HL-60 (cell line): Measurements from ENCODE around the gene MXD3.
"Not testable (repeated sequence)": the region's sequence is repeated elsewhere in the genome, so short reads cannot be mapped to it uniquely, and the experiment has no call there.

Experiments used
- DNase-seq, 2 experiments: peaks; one replicate each; pipeline ENCODE4 v3.0.0-alpha.2; 2010 to 2020; ENCODE audit warnings: low read depth in 1 of 2, low spot score in 1 of 2
- H3K27ac ChIP-seq: fragments of 250-450 bp; sonication (Bioruptor Pico); replicated peaks from 2 replicates; pipeline ENCODE4 v1.5.1; 2020; ENCODE audit warnings: mild to moderate bottlenecking, moderate library complexity
- H3K27me3 ChIP-seq: fragments of 250-450 bp; sonication (Bioruptor Pico); 2 replicates; pipeline ENCODE4 v1.5.1; 2021; ENCODE audit warnings: mild to moderate bottlenecking, moderate library complexity; ENCODE audit not compliant: insufficient read depth, poor library complexity, severe bottlenecking
- H3K4me3 ChIP-seq: replicated peaks from 2 replicates; pipeline ENCODE4 v1.5.1; 2011; ENCODE audit warnings: mild to moderate bottlenecking, control low read depth, low read length; ENCODE audit not compliant: insufficient read depth
- GABPA ChIP-seq: IDR thresholded peaks from 2 replicates; pipeline ENCODE4 v1.6.1; 2012; ENCODE audit warnings: low read depth
- POLR2AphosphoS5 ChIP-seq: IDR thresholded peaks from 2 replicates; pipeline ENCODE4 v1.6.1; 2012; ENCODE audit warnings: low read depth
- SPI1 ChIP-seq: IDR thresholded peaks from 2 replicates; pipeline ENCODE4 v1.6.1; 2012; ENCODE audit warnings: low read depth, mild to moderate bottlenecking, borderline replicate concordance
- TF ChIP-seq, protein P1 (sequence below): IDR thresholded peaks from 2 replicates; pipeline ENCODE4 v1.6.1; 2012; ENCODE audit warnings: low read depth; ENCODE audit not compliant: insufficient replicate concordance
- TF ChIP-seq, protein P2 (sequence below): IDR thresholded peaks from one replicate; pipeline ENCODE4 v1.5.1; 2011; ENCODE audit warnings: low read length, control low read depth, inconsistent platforms; ENCODE audit not compliant: insufficient read depth

The MXD3 gene

DNA sequence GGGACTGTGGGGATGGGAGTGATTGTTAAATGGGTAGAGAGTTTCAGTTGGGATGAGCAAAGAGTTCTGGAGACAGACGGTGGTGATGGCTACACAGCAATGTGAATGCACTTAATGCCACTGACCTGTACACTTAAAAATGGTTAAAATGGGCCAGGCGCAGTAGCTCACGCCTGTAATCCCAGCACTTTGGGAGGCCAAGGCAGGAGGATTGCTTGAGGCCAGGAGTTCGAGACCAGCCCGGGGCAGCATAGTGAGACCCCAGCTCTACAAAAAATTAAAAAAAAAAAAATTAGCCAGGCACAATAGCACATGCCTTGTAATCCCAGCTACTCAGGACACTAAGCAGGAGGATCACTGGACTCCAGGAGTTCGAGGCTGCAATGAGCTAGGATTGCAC lies 32.1 kb upstream of the MXD3 start:
- H3K27me3 ChIP-seq, result no peaks in the 10 kb centered on the region
- TF ChIP-seq, protein P1, sequence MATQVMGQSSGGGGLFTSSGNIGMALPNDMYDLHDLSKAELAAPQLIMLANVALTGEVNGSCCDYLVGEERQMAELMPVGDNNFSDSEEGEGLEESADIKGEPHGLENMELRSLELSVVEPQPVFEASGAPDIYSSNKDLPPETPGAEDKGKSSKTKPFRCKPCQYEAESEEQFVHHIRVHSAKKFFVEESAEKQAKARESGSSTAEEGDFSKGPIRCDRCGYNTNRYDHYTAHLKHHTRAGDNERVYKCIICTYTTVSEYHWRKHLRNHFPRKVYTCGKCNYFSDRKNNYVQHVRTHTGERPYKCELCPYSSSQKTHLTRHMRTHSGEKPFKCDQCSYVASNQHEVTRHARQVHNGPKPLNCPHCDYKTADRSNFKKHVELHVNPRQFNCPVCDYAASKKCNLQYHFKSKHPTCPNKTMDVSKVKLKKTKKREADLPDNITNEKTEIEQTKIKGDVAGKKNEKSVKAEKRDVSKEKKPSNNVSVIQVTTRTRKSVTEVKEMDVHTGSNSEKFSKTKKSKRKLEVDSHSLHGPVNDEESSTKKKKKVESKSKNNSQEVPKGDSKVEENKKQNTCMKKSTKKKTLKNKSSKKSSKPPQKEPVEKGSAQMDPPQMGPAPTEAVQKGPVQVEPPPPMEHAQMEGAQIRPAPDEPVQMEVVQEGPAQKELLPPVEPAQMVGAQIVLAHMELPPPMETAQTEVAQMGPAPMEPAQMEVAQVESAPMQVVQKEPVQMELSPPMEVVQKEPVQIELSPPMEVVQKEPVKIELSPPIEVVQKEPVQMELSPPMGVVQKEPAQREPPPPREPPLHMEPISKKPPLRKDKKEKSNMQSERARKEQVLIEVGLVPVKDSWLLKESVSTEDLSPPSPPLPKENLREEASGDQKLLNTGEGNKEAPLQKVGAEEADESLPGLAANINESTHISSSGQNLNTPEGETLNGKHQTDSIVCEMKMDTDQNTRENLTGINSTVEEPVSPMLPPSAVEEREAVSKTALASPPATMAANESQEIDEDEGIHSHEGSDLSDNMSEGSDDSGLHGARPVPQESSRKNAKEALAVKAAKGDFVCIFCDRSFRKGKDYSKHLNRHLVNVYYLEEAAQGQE, result no peak
- TF ChIP-seq SPI1 (no peak), POLR2AphosphoS5 (no peak), GABPA (no peak)
- TF ChIP-seq, protein P2, sequence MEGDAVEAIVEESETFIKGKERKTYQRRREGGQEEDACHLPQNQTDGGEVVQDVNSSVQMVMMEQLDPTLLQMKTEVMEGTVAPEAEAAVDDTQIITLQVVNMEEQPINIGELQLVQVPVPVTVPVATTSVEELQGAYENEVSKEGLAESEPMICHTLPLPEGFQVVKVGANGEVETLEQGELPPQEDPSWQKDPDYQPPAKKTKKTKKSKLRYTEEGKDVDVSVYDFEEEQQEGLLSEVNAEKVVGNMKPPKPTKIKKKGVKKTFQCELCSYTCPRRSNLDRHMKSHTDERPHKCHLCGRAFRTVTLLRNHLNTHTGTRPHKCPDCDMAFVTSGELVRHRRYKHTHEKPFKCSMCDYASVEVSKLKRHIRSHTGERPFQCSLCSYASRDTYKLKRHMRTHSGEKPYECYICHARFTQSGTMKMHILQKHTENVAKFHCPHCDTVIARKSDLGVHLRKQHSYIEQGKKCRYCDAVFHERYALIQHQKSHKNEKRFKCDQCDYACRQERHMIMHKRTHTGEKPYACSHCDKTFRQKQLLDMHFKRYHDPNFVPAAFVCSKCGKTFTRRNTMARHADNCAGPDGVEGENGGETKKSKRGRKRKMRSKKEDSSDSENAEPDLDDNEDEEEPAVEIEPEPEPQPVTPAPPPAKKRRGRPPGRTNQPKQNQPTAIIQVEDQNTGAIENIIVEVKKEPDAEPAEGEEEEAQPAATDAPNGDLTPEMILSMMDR, result no peak
- H3K4me3 ChIP-seq, result no peak overlapping the region
- H3K27ac ChIP-seq, result no peak overlapping the region
- no peak for DNase-seq

DNA sequence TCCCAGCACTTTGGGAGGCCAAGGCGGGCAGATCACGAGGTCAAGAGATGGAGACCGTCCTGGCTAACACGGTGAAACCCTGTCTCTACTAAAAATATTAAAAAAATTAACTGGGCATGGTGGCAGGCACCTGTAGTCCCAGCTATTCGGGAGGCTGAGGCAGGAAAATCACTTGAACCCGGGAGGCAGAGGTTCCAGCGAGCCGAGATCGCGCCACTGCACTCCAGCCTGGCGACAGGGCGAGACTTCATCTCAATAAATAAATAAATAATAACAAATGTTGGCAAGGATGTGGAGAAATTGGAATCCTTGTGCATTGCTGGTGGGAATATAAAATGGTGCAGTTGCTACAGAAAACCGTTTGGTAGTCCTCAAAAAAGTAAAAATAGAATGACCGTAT lies 31.3 kb upstream of the MXD3 start:
- H3K27ac ChIP-seq, H3K4me3 ChIP-seq, H3K27me3 ChIP-seq, DNase-seq: not testable (repeated sequence)

DNA sequence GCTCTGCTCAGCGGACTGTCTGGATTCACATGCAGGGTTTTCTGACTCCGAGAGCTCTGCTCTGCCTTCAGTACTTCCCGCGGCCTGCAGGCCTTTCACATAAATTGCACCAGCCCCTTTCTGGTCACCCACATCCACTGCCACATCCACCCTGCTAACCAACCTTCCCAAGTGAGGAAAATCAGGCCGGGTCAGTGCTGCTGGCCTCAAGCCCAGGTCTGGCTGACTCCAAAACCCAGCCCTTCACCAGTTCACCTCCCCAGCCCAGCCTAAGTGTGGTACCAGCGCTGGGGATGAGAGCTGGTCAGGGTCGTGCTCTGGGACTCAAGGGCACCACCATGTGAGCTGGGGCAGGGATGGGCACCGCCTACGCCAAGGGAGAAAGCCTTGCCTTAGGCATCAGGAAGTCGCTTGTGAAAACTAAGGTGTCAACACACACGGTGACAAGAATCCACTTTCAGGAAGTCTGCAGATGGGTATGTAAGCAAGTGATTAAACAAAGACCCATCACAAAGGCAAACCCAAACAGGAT lies 27.5 kb upstream of the MXD3 start:
- Histone ChIP-seq H3K27ac (peak overlapping the region; percentile 18), H3K27me3 (no peaks in the 10 kb centered on the region), H3K4me3 (no peak overlapping the region)
- DNase-seq, result peak in 1 of 2 experiments; percentile 69
- TF ChIP-seq, protein P1, result no peak
- TF ChIP-seq SPI1, result peak; percentile 10; the same call in 1 of the 2 replicates

DNA sequence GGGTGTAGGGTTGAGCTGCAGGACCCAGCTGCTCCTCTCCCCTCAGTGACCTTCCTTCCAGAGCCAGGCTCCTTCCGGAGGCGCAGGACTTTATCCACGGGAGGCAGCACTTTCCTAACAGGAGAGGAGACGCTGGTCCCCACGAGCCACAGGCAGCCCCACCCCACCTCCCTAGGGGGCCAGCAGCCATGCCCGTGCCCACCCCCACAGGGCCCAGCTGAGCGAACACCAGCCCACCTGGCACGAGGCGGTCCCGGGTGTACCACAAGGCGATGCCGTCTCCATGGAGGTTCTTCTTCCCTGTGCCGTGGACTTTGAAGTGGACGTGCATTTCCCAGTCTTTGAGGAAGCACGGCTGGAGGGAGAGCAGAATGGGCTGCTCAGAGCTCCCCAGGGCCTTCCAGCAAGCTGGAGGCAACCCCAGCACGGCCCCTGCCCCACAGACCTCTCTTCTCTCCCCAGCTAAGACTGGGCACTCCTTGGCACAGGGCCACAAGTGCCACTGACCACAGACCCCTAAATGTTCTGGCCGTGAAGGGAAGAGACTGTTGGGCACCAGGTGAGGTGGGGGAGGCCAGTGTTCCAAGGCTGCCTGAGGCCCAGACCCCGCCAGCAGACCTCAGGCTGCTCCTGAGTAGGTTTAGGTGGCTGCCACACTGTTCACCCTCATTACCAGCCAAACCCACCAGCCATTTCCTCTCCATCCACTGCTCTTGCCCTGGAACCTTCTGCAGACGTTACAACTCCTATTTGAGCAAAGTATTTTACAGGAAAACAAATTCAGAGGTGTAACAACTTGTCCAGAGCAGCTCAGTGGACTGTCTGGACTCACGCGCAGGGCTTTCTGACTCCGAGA lies 26.8 kb upstream of the MXD3 start:
- no peaks in the 10 kb centered on the region for H3K27me3 ChIP-seq
- peak overlapping the region; percentile 18 for H3K27ac ChIP-seq
- no peak for TF ChIP-seq SPI1
- TF ChIP-seq, protein P1, result no peak
- TF ChIP-seq, protein P2, result no peak
- no peak for TF ChIP-seq POLR2AphosphoS5
- no peak for TF ChIP-seq GABPA
- H3K4me3 ChIP-seq, result no peak overlapping the region
- no peak for DNase-seq
